Stimulated activated CD4-positive, alpha-beta T cell treated with anti-CD3 and anti-CD28 coated beads, Interleukin-4, amount 100 ng/mL, for 24 hours (primary cell): ENCODE results near the gene MRPS23.

Experiments
- DNase-seq: peaks from one replicate; pipeline ENCODE4 v3.0.0-alpha.2; 2020

The MRPS23 gene

DNA sequence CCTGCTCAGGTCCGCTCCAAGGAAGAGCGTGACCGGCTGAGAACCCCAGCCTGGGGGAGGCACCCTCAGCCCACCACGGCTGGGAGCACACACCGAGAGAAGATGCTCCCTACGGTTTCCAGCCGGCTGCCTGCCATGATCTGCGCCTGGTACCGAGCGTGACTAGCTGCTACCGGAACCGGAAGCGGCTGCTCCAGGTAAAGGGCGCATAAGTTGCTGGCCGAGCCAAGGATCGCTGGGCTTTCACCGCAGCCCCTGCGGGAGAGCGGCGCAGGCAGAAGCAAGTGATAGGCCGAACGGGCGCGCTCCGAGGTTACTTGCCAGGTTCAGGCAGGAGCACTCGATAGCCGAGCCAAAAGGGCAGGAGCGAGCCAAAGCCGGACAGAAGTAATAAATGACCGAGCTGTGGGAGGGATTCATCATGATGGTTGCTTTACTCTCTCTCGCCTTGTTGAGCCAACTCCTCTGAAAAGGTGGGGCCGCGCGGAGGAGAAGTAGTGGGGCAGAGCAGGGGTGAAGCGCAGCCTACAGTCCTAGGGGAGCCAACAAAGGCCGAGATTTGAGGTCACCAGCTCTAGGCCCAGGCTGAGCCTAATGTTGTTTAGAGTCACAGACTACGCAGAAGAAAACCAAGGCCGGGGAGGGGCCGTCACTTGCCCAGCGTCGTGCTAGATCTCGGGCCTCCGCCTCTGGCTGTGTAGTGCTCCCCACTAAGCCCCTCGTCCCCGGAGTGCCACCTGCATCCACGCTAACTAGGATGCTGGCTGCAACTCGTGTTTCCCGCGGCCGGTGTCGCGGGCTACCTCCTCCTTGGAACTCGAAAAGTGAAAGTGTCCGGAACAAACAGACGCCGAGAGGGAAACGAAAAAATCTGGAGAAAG lies at the start of gene MRPS23:
Gene MRPS23 (minus strand): TSS at position 171 of the 881 bp plus-strand sequence. CDS start 34 bp downstream, at position 137.
- peak; percentile 97 for DNase-seq

DNA sequence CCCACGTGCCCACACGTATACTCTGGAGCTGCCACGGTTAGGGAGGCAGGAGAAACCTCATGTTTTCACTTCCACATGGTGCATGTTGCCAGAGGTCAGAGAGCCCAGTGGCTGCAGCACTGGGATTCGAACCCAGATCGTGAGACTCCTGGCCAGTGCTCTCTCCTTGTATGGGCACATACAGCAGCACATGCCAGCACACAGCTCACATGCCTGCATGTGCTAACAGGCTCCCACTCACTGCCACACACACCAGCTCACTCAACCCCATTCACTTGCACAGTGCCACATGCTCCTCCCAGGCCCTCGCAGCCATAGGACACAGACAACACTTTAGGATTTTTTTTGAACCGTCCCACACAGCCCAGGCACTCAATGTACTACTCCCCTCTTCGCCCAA lies 49.5 kb upstream of the MRPS23 start:
- DNase-seq, result no peak

DNA sequence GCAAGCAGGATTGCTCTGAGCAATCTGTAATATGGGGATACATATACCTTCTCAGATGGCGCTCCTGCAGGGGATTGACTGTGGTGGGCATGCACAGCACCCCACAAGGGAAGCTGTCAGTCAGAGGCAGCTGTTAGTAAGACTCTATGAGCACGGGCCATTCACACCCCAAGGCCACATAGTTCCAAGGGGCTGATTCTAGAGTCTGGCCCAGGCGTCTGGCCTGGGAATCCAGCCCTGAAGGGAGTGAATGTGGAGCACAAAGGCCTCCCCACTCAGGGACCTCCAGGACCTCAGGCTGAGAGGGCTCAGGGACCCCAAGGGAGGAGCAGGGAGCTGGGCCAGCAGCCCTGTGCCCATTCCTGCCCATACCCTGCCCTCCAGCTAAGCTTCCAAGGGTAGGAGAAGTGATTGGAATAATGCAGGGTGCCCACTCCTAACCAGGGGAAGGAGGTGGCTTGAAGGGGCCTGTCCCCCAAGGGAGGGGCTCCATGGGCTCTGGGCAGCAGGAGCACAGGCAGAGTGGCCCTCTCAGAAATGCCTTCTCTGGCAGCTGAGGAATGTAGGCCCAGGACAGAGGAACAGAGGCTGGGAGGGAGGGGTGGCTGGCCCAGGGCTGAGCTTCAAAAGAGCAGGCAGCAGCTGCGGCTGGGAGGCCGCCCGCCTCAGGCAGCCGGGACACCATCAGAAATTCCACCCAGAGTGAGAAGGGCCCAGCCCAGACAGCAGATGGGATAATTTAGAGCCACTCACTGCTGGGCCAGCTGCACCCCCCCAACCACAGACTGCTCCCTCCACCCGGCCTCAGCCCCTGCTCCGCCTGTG lies 48.9 kb upstream of the MRPS23 start:
- DNase-seq, result no peak

- no peak for DNase-seq
Measured at GRCh38 chr17:57895382-57896060, 45.7 kb upstream of the MRPS23 start.

DNA sequence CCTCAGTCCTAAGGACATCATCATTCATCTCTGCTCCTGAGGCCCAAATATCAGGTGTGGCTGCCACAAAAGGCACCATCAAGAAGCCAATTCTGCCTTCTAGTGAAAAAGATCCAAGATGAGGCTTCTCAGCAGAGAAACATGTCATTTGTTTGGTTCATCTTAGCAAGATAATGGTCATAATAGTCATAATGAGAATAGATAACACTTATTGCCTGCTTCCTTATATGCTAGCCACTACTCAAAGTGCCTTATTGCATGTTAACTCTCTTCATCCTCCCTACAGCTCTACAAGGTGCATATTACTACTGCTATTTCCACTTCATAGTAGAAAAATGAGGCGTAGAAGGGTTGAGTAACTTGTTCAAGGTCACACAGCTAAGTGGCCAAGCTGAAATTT lies 45.0 kb upstream of the MRPS23 start:
- DNase-seq, result no peak

DNA sequence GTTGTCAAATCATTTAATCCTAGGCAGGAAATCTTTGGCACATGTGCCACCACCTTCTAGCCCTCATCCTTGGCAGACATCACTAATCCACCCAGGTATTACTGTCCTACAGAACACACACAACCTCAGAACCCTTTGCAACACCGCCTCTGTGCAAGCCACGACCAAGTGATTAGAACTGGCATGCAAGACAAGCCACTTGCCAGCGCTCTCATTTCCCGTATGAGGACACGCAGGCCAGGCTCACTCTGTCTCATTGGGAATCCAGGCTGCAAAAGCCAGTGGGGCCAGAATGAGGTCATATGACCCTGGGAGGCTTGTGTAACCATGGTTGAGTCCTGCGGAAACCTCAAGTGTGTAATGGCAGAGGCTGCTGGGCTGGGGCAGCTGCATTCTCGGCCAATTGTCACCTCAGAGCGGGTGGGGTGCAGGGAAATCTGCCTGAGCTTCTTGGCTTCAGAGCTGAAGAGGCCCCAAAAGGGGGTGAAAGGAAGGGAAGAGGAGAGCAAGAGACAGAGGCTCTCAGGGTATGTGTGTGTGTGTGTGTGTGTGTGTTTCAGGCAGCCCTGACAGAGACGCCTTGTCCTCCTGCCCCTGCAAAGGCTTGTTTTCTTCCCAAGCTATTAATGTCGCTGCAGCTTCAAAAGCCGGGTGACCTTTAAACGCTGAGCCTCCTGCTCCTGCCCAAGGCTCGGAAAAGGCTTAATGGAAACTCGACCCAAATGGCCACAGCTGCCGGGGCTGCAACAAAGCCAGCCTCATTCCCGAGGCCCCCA lies 43.2 kb upstream of the MRPS23 start:
- DNase-seq, result no peak

- DNase-seq, result peak; percentile 82
Measured at GRCh38 chr17:57892146-57892819, 42.4 kb upstream of the MRPS23 start.

- DNase-seq, result no peak
Measured at GRCh38 chr17:57890857-57891232, 41.0 kb upstream of the MRPS23 start.

DNA sequence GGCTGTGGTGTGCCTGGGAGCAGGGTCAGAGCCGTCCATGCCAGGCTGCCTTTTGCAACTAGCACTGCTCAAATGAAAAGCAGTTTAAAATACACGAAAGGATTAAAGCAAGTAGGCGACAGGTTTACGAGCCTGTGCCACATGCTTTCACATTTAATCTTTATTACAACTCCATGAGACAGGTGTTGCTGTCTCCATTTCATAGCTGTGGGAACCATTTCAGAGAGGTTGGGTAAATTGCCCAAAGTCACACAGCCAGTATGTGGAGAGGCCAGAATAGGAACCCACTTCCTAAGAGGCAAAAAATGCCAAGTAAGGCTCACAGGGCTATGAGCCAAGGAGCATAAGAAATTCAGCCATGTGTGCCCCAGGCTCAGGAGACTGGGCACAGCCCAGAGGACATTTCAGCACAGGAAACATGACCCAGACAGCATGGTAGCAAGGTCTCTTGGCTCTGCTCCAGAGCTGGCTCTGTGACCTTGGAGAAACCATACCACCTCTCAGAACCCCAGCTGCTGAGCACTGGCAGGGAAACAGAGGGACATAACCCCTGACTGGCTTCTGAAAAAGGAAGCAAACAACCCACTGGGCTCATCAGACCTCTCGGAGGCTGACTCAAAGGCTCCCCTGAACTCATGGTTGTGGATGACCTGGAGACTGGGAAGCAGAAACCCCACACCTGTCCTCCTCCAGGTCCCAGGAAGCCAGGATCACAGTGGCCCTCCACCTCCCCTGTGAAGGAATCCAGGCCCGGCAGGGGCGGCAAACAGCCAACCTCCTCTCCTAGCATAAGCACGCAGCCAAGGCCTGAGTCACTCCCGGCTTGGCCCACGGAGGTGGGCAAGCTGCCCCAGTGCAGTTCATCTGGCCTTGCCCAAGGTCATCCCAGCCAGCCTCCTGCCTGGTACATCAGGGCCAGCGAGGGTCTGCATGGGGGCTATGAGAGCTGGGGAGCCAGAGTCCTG lies 40.3 kb upstream of the MRPS23 start:
- no peak for DNase-seq

- no peak for DNase-seq
Measured at GRCh38 chr17:57889252-57889651, 39.4 kb upstream of the MRPS23 start.

- no peak for DNase-seq
Measured at GRCh38 chr17:57888311-57889216, 38.7 kb upstream of the MRPS23 start.

GRCh38 chr17:57887161-57887560 lies 37.3 kb upstream of the MRPS23 start:
- DNase-seq, result no peak

DNA sequence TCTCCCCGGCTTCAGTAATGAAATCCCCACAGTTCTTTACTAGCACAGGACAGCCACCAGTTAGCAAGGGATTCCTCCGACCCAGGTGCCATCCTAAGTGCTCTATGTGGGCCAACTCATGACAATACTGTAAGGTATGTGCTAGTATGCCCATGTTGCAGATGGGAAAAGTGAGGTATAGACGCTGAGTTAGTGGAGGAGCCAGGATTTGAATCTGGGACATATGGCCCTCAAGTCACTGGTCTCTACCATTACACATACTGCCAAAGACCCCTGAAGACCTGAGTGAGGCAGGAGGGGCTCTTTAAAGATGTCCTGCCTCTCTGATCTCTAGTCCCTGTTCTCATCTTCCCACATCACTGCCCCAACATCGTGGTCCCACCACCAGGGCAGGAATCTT lies 36.2 kb upstream of the MRPS23 start:
- no peak for DNase-seq

DNA sequence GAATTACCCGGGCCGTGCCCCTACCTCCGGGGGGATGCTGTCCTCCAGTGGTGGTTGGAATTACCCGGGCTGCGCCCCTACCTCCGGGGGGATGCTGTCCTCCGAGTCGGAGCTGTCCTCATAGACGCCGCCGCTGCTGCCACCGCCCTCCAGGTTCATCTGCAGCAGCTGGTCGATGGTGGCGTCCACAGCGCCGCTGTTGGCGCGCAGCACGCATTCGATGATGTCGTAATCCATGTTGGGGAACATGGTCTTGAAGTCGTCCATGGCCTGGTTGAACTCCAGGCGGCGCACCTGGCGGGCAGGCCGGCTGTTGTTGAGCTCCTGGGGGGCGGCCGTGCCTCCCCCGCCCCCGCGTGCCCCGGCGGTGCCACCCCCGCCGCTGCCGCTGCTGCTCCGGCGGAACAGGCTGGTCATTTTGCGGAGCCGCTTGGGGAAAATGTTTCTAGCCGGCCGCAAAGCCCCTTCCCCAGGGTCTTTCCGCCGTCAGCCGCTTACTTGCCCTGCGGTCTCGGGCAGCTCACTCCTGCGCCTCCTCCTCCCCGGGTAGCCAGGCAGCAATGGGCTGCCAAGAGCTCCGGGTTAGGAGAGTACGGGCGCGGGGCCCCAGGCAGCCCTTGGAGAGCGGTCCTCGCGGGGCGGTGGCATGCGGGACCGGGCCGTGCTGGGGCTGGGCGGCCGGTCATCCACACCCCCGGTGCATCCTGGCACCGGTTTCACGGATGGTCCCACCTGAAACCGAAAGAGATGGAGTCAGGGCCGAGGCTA lies 35.5 kb upstream of the MRPS23 start:
- DNase-seq, result no peak

- DNase-seq, result no peak
Measured at GRCh38 chr17:57881783-57882351, 32.0 kb upstream of the MRPS23 start.

DNA sequence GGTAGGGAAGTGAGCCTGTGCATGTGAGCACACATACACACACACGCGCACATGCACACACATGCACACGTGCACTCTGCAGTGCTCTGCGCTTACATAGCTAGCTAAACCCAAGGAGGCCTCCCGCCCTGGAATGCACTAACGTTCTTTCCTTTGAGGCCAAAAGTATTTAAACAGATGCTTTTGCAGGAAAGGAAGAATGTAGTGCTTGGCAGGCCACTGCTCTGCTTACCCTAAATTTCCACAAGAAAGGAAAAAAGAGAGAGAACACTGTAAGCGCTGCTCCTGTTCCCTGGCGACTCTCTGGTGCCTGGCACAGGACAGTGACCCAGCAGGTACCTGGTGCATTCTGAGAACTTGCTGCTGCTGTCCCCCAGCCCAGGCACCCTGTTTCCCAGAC lies 31.3 kb upstream of the MRPS23 start:
- no peak for DNase-seq

- DNase-seq, result peak; percentile 44
Measured at GRCh38 chr17:57880086-57880456, 30.2 kb upstream of the MRPS23 start.

- DNase-seq, result peak; percentile 14
Measured at GRCh38 chr17:57879437-57880085, 29.7 kb upstream of the MRPS23 start.
